Islet of Langerhans (tissue), 1 donor: ENCODE data around the gene TTLL5.

Source experiments
- FAIRE-seq: peaks from one replicate; lab custom pipeline; 2011; peaks lifted over from hg19 to GRCh38; lab: Jason Lieb, UNC

Gene TTLL5

GRCh38 chr14:75991753-75992152 is 330.7 kb downstream of the TTLL5 start:
- no peak for FAIRE-seq

- no peak for FAIRE-seq
Measured at GRCh38 chr14:75993567-75994041, 332.6 kb downstream of the TTLL5 start.

- FAIRE-seq = no peak
Measured at GRCh38 chr14:75995372-75996041, 334.5 kb downstream of the TTLL5 start.

GRCh38 chr14:75996488-75996887 is 335.4 kb downstream of the TTLL5 start:
- FAIRE-seq = no peak

- no peak for FAIRE-seq
Measured at GRCh38 chr14:75999511-76000190, 338.6 kb downstream of the TTLL5 start.

- no peak for FAIRE-seq
Measured at GRCh38 chr14:76002383-76002782, 341.3 kb downstream of the TTLL5 start.
